Occipital lobe (tissue), 2 donors: ENCODE results near the gene DBT. TPM values are rescaled to one million over a fixed set of nuclear protein-coding genes. Genes with fewer than 3 reads are reported as not detected.

Experiments
- small RNA-seq: library from RNA; depleted of rRNA; stranded (forward); fragments of <200 nt; gene quantifications from one replicate; pipeline ENCODE3, GENCODE V24; 2014
- total RNA-seq: library from RNA; depleted of rRNA; stranded (reverse); fragments of >200 nt; gene quantifications from one replicate; pipeline ENCODE4 v1.2.3, GENCODE V29; 2014

Gene DBT
- total RNA-seq, 1 donor from 2014 or later: 7.8 TPM

Small RNA genes within 50 kb of the gene (small RNA-seq; reads per million reads assigned to genes)
- gene AL445928.1: not detected
- not detected for gene MIR553
- not detected for gene RPL23AP90

Other genes starting within 250 kb of the DBT start
- 4.7 TPM for gene SASS6, start 116.9 kb downstream of the DBT start, total RNA-seq
- 33.8 TPM for gene TRMT13, start 116.7 kb downstream of the DBT start, total RNA-seq
- 8.0 TPM for gene LRRC39, start 71.6 kb downstream of the DBT start, total RNA-seq
- 60.8 TPM for gene RTCA, start 16.4 kb upstream of the DBT start, total RNA-seq
- 5.1 TPM for gene CDC14A, start 102.7 kb upstream of the DBT start, total RNA-seq